ENCODE measurements around the gene COL12A1.

Gene COL12A1

GRCh38 chr6:75098709-75099108, 107.1 kb downstream of the COL12A1 start:
- no peak for DNase-seq (ENCODE audit: low read depth in 2 of 2)

GRCh38 chr6:75096966-75097365, 108.9 kb downstream of the COL12A1 start:
- DNase-seq (ENCODE audit: low read depth in 2 of 2), result no peak

GRCh38 chr6:75094614-75095200, 111.1 kb downstream of the COL12A1 start:
- no peak for DNase-seq (ENCODE audit: low read depth in 2 of 2)

- DNase-seq (ENCODE audit: low read depth in 2 of 2), result no peak
These were observed 114.2 kb downstream of the COL12A1 start for GRCh38 chr6:75091467-75092190.

- no peak for DNase-seq (ENCODE audit: low read depth in 2 of 2)
These were observed 115.3 kb downstream of the COL12A1 start for GRCh38 chr6:75090576-75090975.

- DNase-seq (ENCODE audit: low read depth in 2 of 2), result no peak
These were observed 115.9 kb downstream of the COL12A1 start for GRCh38 chr6:75089921-75090320.

- DNase-seq (ENCODE audit: low read depth in 2 of 2), result no peak
These were observed 116.5 kb downstream of the COL12A1 start for GRCh38 chr6:75089151-75089897.

- DNase-seq (ENCODE audit: low read depth in 2 of 2), result no peak
These were observed 119.8 kb downstream of the COL12A1 start for GRCh38 chr6:75085931-75086635.

- DNase-seq (ENCODE audit: low read depth in 2 of 2), result no peak
These were observed 120.9 kb downstream of the COL12A1 start for GRCh38 chr6:75084872-75085381.

- DNase-seq (ENCODE audit: low read depth in 2 of 2), result no peak
These were observed 121.8 kb downstream of the COL12A1 start for GRCh38 chr6:75084018-75084417.

GRCh38 chr6:75081921-75082320, 123.9 kb downstream of the COL12A1 start:
- no peak for DNase-seq (ENCODE audit: low read depth in 2 of 2)

- DNase-seq (ENCODE audit: low read depth in 2 of 2), result no peak
These were observed 124.8 kb downstream of the COL12A1 start for GRCh38 chr6:75081047-75081446.

- DNase-seq (ENCODE audit: low read depth in 2 of 2), result no peak
These were observed 126.3 kb downstream of the COL12A1 start for GRCh38 chr6:75079589-75079988.

GRCh38 chr6:75077701-75078100, 128.2 kb downstream of the COL12A1 start:
- no peak for DNase-seq (ENCODE audit: low read depth in 2 of 2)

GRCh38 chr6:75076009-75076408, 129.8 kb downstream of the COL12A1 start:
- no peak for DNase-seq (ENCODE audit: low read depth in 2 of 2)

- no peak for DNase-seq (ENCODE audit: low read depth in 2 of 2)
These were observed 135.6 kb downstream of the COL12A1 start for GRCh38 chr6:75070244-75070643.

- no peak for DNase-seq (ENCODE audit: low read depth in 2 of 2)
These were observed 140.3 kb downstream of the COL12A1 start for GRCh38 chr6:75065523-75065922.

GRCh38 chr6:75052491-75052890, 153.4 kb downstream of the COL12A1 start:
- no peak for DNase-seq (ENCODE audit: low read depth in 2 of 2)

- DNase-seq (ENCODE audit: low read depth in 2 of 2), result no peak
These were observed 156.5 kb downstream of the COL12A1 start for GRCh38 chr6:75049308-75049707.

- no peak for DNase-seq (ENCODE audit: low read depth in 2 of 2)
These were observed 161.0 kb downstream of the COL12A1 start for GRCh38 chr6:75044846-75045245.

GRCh38 chr6:75041381-75041780, 164.5 kb downstream of the COL12A1 start:
- no peak for DNase-seq (ENCODE audit: low read depth in 2 of 2)
